Adrenal gland (tissue), 5 donors: Measurements from ENCODE around the gene PXDN.

Experiments
- CTCF ChIP-seq, 6 experiments: fragments of 450-650 bp in 4 of 6; fragments of 200-600 bp in 2 of 6; sonication (generic) in 1 of 6; IDR thresholded peaks; 1 replicate in 5 of 6; 2 replicates in 1 of 6; pipeline versions ENCODE4 v1.5.1 to v1.8.0; 2016 to 2021; ENCODE audit warnings: antibody characterized with exemption in 6 of 6, mild to moderate bottlenecking in 2 of 6, moderate library complexity in 1 of 6
- POLR2A ChIP-seq, 2 donors: fragments of 450-650 bp; IDR thresholded peaks; one replicate each; pipeline ENCODE4 v1.6.1; 2017; ENCODE audit warnings: antibody characterized with exemption in 2 of 2, mild to moderate bottlenecking in 2 of 2, moderate library complexity in 1 of 2
- donor health status: DM: no; HTN: no; CAD: no.

GRCh38 chr2:1784986-1785617 is 40.8 kb upstream of the PXDN start:
- TF ChIP-seq CTCF (IDR thresholded peaks at IDR 0.05) (no peak), POLR2A (IDR thresholded peaks at IDR 0.05) (no peak)
